A673 (cell line): ENCODE results near the gene NQO2.
A peak's percentile ranks its signal among the peaks of the same experiment; 100 is the strongest.

Experiments
- CTCF ChIP-seq: fragments of 300-800, 200-600 bp; sonication (generic); conservative IDR thresholded peaks from 2 replicates; pipeline ENCODE4 v1.5.1; 2017; ENCODE audit warnings: low read depth, mild to moderate bottlenecking, antibody characterized with exemption, low read length, moderate library complexity, mixed read lengths
- EZH2 ChIP-seq: fragments of 200-600 bp; sonication (generic); IDR thresholded peaks from 2 replicates; pipeline ENCODE4 v1.6.1; 2017; ENCODE audit warnings: borderline replicate concordance, low read depth, mild to moderate bottlenecking, mixed read lengths, antibody characterized with exemption, low read length; ENCODE audit not compliant: poor library complexity, severe bottlenecking

GRCh38 chr6:2952557-2953095 is 47.1 kb upstream of the NQO2 start:
- TF ChIP-seq CTCF = peak; percentile 100
- TF ChIP-seq EZH2 = no peak
